WTC11 (cell line): Measurements from ENCODE around the gene PNPLA8. TPM values are rescaled to one million over a fixed set of nuclear protein-coding genes. Genes with fewer than 3 reads are reported as not detected.

Experiments
- ATAC-seq: fragments of 200-7000 bp; cut with Tn5 transposase; 2 replicates; pipeline ENCODE4 v1.10.0; 2021; ENCODE audit warnings: mild to moderate bottlenecking, moderate library complexity
- CTCF ChIA-PET: fragments of 300-600 bp; sonication (Branson Sonifier 250); formaldehyde crosslinking; loops from one replicate; lab custom pipeline; 2021; ENCODE audit warnings: antibody characterized with exemption; lab: Charles Lee
- POLR2A ChIA-PET: fragments of 350-600 bp; sonication (Branson Sonifier 250); formaldehyde crosslinking; loops from one replicate; lab custom pipeline; 2021; ENCODE audit warnings: antibody characterized with exemption; lab: Charles Lee
- DNase-seq: peaks from one replicate; pipeline ENCODE4 v3.0.0; 2021; ENCODE audit warnings: low spot score
- H3K27ac Mint-ChIP-seq: 2 replicates; pipeline ENCODE4 v1.8.0; 2021; ENCODE audit warnings: mixed read lengths
- H3K27me3 Mint-ChIP-seq: 2 replicates; pipeline ENCODE4 v1.8.0; 2021; ENCODE audit warnings: low read depth, mild to moderate bottlenecking, moderate library complexity, mixed read lengths
- H3K36me3 Mint-ChIP-seq: 2 replicates; pipeline ENCODE4 v1.8.0; 2021; ENCODE audit warnings: mixed read lengths
- H3K4me1 Mint-ChIP-seq: 2 replicates; pipeline ENCODE4 v1.8.0; 2022; ENCODE audit warnings: mixed read lengths
- H3K4me3 Mint-ChIP-seq: 2 replicates; pipeline ENCODE4 v1.8.0; 2021; ENCODE audit warnings: mild to moderate bottlenecking, moderate library complexity, mixed read lengths
- H3K9me3 Mint-ChIP-seq: 2 replicates; pipeline ENCODE4 v1.8.0; 2021; ENCODE audit warnings: mixed read lengths
- AFF4 ChIP-seq: sonication (generic); formaldehyde crosslinking; IDR thresholded peaks from 2 replicates; pipeline ENCODE4 v1.8.1; 2023; ENCODE audit warnings: mild to moderate bottlenecking, missing genetic modification reagents, borderline replicate concordance
- GTF2I ChIP-seq: fragments of 250-450 bp; sonication (Bioruptor Pico); conservative IDR thresholded peaks from 2 replicates; pipeline ENCODE4 v1.4.0; 2021; ENCODE audit warnings: mild to moderate bottlenecking
- HMGA2 ChIP-seq: fragments of 250-450 bp; sonication (Bioruptor Pico); IDR thresholded peaks from 2 replicates; pipeline ENCODE4 v1.4.0; 2021; ENCODE audit warnings: mild to moderate bottlenecking, moderate library complexity
- KAT7 ChIP-seq: sonication (generic); formaldehyde crosslinking; IDR thresholded peaks from 2 replicates; pipeline ENCODE4 v1.8.1; 2023; ENCODE audit warnings: missing genetic modification reagents, mild to moderate bottlenecking, borderline replicate concordance
- NFATC4 ChIP-seq: fragments of 250-450 bp; sonication (Bioruptor Pico); IDR thresholded peaks from 2 replicates; pipeline ENCODE4 v1.9.0; 2021; ENCODE audit warnings: mild to moderate bottlenecking
- NR2C2 ChIP-seq: sonication (generic); formaldehyde crosslinking; IDR thresholded peaks from 2 replicates; pipeline ENCODE4 v1.8.0; 2022; ENCODE audit warnings: mild to moderate bottlenecking, missing genetic modification reagents
- PREB ChIP-seq: sonication (generic); formaldehyde crosslinking; IDR thresholded peaks from 2 replicates; pipeline ENCODE4 v1.8.1; 2022; ENCODE audit warnings: mild to moderate bottlenecking, missing genetic modification reagents, moderate library complexity, borderline replicate concordance
- RELA ChIP-seq: sonication (generic); formaldehyde crosslinking; IDR thresholded peaks from 2 replicates; pipeline ENCODE4 v1.8.1; 2022; ENCODE audit warnings: missing genetic modification reagents, mild to moderate bottlenecking, borderline replicate concordance
- TCF7 ChIP-seq: sonication (generic); formaldehyde crosslinking; IDR thresholded peaks from 2 replicates; pipeline ENCODE4 v1.8.0; 2022; ENCODE audit warnings: mild to moderate bottlenecking, low read depth, missing genetic modification reagents, moderate library complexity
- TEAD4 ChIP-seq: sonication (generic); formaldehyde crosslinking; IDR thresholded peaks from 2 replicates; pipeline ENCODE4 v1.8.0; 2022; ENCODE audit warnings: mild to moderate bottlenecking, missing genetic modification reagents
- ZMAT4 ChIP-seq: fragments of 250-450 bp; sonication (Bioruptor Pico); IDR thresholded peaks from 2 replicates; pipeline ENCODE4 v1.9.0; 2021; ENCODE audit warnings: mild to moderate bottlenecking
- ZNF671 ChIP-seq: fragments of 250-450 bp; sonication (Bioruptor Pico); IDR thresholded peaks from 2 replicates; pipeline ENCODE4 v1.8.0; 2021; ENCODE audit warnings: mild to moderate bottlenecking
- total RNA-seq: library from RNA; stranded (reverse); gene quantifications from 3 replicates; pipeline ENCODE4 v1.2.3, GENCODE V29; 2021
- TF ChIP-seq, protein P1 (sequence below): fragments of 250-450 bp; sonication (Bioruptor Pico); IDR thresholded peaks from 2 replicates; pipeline ENCODE4 v1.9.0; 2021; ENCODE audit warnings: mild to moderate bottlenecking
- TF ChIP-seq, protein P2 (sequence below): sonication (generic); formaldehyde crosslinking; IDR thresholded peaks from 2 replicates; pipeline ENCODE4 v1.8.1; 2023; ENCODE audit warnings: mild to moderate bottlenecking, missing genetic modification reagents, moderate library complexity
- TF ChIP-seq, protein P3 (sequence below): fragments of 250-450 bp; sonication (Bioruptor Pico); IDR thresholded peaks from 2 replicates; pipeline ENCODE4 v1.9.0; 2021; ENCODE audit warnings: mild to moderate bottlenecking, borderline replicate concordance

Gene PNPLA8
- total RNA-seq, 1 experiment from 2014 or later: 12.4 TPM

DNA sequence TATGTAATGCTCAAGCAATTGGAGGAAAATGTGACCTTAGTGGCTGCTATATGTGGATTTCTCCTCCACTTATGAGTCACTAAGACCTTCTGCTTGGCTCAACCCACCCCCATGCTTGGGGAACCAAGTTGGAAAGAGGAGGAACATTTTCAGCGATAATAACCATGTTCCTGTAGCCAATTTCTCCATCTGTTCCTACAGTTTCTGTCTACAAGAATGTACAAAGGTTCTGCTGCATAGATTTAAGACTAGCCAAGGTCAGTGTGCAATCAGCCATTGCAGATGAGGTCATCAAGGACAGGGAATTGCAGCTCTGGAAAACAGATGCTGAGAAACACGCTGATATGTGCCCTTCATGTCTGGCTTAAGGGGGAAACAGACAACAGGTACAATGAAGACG is 64.1 kb downstream of the PNPLA8 start (continued):
- TF ChIP-seq HMGA2 (CRISPR knock-in tag) (no peak), ZMAT4 (no peak), NR2C2 (CRISPR knock-in tag) (no peak)

DNA sequence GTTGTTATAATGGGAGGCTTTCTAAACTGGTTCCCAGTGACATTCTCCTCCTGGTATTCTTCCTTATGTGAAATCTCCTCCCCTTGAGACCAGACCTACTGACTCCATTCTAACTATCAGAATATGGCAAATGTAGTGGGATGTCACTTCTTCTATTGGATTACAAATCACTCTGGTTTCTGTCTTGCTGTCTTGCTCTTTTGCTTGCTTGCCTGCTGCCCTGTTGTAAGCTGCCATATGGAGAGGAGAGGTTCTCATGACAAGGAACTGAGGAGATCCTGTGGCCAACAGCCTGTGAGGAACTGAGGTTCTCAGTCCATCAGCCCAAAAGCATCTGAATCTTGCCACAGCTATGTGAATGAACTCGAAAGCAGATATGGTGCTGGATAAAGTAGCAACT is 65.0 kb downstream of the PNPLA8 start:
- no peaks in the 10 kb centered on the region for H3K9me3 Mint-ChIP-seq
- ChIA-PET POLR2A (no interaction called here), CTCF (no interaction called here)
- DNase-seq (no peak), ATAC-seq (no peak)
- H3K4me1 Mint-ChIP-seq: peaks cover 17% of the 10 kb centered on the region
- H3K27me3 Mint-ChIP-seq: peaks cover 27% of the 10 kb centered on the region
- H3K4me3 Mint-ChIP-seq: no peak overlapping the region
- H3K27ac Mint-ChIP-seq: no peak overlapping the region
- H3K36me3 Mint-ChIP-seq: no peaks in the 10 kb centered on the region
- TF ChIP-seq RELA (CRISPR knock-in tag) (no peak), TCF7 (CRISPR knock-in tag) (no peak), TEAD4 (CRISPR knock-in tag) (no peak), ZNF671 (CRISPR knock-in tag) (no peak), PREB (CRISPR knock-in tag) (no peak), AFF4 (CRISPR knock-in tag) (no peak), KAT7 (CRISPR knock-in tag) (no peak), NFATC4 (CRISPR knock-in tag) (no peak), GTF2I (CRISPR knock-in tag) (no peak)
- TF ChIP-seq, protein P1, sequence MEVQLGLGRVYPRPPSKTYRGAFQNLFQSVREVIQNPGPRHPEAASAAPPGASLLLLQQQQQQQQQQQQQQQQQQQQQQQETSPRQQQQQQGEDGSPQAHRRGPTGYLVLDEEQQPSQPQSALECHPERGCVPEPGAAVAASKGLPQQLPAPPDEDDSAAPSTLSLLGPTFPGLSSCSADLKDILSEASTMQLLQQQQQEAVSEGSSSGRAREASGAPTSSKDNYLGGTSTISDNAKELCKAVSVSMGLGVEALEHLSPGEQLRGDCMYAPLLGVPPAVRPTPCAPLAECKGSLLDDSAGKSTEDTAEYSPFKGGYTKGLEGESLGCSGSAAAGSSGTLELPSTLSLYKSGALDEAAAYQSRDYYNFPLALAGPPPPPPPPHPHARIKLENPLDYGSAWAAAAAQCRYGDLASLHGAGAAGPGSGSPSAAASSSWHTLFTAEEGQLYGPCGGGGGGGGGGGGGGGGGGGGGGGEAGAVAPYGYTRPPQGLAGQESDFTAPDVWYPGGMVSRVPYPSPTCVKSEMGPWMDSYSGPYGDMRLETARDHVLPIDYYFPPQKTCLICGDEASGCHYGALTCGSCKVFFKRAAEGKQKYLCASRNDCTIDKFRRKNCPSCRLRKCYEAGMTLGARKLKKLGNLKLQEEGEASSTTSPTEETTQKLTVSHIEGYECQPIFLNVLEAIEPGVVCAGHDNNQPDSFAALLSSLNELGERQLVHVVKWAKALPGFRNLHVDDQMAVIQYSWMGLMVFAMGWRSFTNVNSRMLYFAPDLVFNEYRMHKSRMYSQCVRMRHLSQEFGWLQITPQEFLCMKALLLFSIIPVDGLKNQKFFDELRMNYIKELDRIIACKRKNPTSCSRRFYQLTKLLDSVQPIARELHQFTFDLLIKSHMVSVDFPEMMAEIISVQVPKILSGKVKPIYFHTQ (CRISPR knock-in tag): no peak
- TF ChIP-seq, protein P2, sequence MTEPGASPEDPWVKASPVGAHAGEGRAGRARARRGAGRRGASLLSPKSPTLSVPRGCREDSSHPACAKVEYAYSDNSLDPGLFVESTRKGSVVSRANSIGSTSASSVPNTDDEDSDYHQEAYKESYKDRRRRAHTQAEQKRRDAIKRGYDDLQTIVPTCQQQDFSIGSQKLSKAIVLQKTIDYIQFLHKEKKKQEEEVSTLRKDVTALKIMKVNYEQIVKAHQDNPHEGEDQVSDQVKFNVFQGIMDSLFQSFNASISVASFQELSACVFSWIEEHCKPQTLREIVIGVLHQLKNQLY: no peak
- TF ChIP-seq, protein P3, sequence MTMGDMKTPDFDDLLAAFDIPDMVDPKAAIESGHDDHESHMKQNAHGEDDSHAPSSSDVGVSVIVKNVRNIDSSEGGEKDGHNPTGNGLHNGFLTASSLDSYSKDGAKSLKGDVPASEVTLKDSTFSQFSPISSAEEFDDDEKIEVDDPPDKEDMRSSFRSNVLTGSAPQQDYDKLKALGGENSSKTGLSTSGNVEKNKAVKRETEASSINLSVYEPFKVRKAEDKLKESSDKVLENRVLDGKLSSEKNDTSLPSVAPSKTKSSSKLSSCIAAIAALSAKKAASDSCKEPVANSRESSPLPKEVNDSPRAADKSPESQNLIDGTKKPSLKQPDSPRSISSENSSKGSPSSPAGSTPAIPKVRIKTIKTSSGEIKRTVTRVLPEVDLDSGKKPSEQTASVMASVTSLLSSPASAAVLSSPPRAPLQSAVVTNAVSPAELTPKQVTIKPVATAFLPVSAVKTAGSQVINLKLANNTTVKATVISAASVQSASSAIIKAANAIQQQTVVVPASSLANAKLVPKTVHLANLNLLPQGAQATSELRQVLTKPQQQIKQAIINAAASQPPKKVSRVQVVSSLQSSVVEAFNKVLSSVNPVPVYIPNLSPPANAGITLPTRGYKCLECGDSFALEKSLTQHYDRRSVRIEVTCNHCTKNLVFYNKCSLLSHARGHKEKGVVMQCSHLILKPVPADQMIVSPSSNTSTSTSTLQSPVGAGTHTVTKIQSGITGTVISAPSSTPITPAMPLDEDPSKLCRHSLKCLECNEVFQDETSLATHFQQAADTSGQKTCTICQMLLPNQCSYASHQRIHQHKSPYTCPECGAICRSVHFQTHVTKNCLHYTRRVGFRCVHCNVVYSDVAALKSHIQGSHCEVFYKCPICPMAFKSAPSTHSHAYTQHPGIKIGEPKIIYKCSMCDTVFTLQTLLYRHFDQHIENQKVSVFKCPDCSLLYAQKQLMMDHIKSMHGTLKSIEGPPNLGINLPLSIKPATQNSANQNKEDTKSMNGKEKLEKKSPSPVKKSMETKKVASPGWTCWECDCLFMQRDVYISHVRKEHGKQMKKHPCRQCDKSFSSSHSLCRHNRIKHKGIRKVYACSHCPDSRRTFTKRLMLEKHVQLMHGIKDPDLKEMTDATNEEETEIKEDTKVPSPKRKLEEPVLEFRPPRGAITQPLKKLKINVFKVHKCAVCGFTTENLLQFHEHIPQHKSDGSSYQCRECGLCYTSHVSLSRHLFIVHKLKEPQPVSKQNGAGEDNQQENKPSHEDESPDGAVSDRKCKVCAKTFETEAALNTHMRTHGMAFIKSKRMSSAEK (CRISPR knock-in tag): no peak
